ENCODE results near the gene FAM163A.

- TF ChIP-seq CTCF (IDR thresholded peaks at IDR 0.05) (no peak), ZFX (IDR thresholded peaks at IDR 0.05; ENCODE audit: borderline replicate concordance) (no peak)
These were observed 17.4 kb downstream of the FAM163A start for GRCh38 chr1:179760521-179760920.
